GM11168 (cell line): Measurements from ENCODE around the gene NCAPG.

Experiments used
- in situ Hi-C: fragments of 300-500 bp; cut with MboI; formaldehyde crosslinking; loops from one replicate; pipeline ENCODE4 v1.12.0; 2022; ENCODE audit warnings: low sequenced_read_pairs; ENCODE audit not compliant: unreplicated experiment

The NCAPG gene

GRCh38 chr4:17810260-17811077, at the start of gene NCAPG, which contains the start of gene DCAF16:
TSS of gene NCAPG (plus strand) at chr4:17810979. CDS start at chr4:17811078, 99 bp downstream.
TSS of gene DCAF16 (minus strand) at chr4:17810757. CDS start at chr4:17804141, 6,616 bp downstream.
- in situ Hi-C loops = loop anchor here (10.0 kb wide), 3 partner anchors 256 to 784 kb away; no protein-coding TSS in a partner anchor

DNA sequence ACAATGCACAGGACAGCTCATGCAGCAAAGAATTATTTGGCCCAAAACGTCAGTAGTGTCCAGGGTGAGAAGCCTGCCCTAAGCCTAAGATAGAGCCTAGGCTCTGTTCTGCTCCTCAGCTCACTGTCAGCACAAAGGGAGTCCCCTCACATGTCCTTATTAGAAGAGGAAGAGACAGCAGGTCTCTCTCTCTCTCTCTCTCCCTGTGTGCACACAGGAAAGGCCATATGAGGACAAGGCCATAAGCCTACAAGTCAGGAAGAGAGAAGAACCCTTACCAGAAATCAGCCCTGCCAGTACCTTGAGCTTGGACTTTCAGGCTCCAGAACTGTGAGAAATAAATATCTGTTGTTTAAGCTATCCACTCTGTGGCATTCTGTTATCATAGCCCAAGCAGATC, 49.7 kb upstream of the NCAPG start:
- in situ Hi-C loops = no loop called here

- in situ Hi-C loops = no loop called here
These were observed 48.1 kb upstream of the NCAPG start for GRCh38 chr4:17762726-17763125.

GRCh38 chr4:17763416-17763815, 47.4 kb upstream of the NCAPG start:
- in situ Hi-C loops = no loop called here

- in situ Hi-C loops = no loop called here
These were observed 46.8 kb upstream of the NCAPG start for GRCh38 chr4:17763931-17764330.

DNA sequence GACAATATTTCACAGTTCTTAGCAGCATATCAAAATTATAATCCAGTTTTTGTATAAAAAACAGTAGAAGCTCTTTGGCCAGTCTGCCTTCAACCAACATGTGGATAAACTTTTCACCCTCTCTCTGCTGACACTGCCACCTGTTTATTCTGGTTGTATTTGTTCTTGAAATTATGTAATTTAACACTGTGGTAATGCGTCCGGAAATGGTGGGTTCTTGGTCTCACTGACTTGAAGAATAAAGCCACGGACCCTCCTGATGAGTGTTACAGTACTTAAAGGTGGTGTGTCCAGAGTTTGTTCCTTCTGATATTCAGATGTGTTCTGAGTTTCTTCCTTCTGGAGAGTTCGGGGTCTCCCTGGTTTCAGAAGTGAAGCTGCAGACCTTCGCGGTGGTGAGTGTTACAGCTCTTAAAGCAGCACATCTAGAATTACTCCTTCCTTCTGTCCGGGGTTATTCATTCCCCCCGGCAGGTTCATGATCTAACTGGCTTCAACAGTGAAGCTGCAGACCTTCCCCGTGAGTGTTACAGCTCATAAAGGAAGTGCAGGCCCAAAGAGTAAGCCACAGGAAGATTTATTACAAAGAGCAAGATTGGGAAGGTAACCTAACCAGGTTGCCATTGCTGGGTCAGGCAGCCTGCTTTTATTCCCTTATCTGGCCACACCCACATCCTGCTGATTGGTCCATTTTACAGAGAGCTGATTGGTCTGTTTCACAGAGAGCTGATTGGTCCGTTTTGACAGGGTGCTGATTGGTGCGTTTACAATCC, 45.1 kb upstream of the NCAPG start:
- in situ Hi-C loops = no loop called here

DNA sequence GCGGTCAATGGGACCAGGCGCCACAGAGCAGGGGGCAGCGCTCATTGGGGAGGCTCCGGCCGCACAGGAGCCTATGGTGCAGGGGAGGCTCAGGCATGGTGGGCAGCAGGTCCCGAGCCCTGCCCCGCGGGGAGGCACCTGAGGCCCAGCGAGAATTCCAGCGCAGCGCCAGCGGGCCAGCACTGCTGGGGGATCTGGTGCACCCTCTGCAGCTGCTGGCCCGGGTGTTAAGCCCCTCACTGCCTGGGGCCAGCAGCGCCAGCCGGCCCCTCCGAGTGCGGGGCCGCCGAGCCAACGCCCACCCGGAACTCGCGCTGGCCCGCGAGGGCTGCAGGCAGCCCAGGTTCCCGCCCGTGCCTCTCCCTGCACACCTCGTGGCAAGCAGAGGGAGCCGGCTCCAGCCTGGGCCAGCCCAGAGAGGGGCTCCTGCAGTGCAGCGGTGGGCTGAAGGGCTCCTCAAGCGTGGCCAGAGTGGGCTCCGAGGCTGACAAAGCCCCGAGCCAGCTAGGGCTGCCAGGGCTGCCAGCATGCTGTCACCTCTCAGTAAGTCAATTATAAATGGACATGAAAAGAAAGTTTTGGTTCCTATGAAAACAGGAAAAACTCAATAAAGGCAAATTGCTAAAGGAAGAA, 43.8 kb upstream of the NCAPG start:
- in situ Hi-C loops = no loop called here

DNA sequence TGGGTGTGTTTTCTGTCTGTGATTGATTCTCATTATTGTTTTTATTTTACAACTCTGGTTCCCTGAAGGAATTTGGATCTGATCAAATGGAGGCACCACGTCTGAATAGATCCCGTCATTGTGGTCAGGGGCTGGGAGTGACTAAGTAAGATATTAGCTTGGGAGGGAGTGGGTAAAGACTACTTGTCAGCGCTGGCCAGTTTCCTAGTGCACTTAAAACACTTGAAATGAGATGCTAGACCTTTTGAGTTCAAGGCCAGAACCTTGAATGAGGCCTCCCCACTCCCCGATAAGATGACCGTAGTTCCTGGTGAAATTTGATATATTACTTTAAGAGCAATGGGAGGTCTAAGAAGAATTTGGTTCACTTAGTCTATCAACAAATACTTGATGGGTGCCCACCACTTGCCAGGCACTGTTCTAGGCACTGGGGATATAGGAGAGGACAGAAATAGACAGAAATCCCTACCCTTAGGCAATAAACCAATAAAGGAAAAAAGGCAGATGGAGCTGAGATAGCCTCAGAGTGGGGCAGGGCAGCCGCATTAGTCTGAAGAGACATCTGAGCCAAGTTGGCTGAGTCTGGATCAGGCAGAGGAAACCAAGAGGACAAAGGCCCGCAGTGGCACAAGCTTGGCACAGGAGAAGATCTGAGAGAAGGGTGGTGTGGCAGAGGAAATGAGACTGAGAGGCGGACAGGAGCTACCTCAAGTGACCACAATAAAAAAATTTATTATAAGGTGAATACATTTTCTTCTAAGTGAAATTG, 41.2 kb upstream of the NCAPG start:
- in situ Hi-C loops = no loop called here

DNA sequence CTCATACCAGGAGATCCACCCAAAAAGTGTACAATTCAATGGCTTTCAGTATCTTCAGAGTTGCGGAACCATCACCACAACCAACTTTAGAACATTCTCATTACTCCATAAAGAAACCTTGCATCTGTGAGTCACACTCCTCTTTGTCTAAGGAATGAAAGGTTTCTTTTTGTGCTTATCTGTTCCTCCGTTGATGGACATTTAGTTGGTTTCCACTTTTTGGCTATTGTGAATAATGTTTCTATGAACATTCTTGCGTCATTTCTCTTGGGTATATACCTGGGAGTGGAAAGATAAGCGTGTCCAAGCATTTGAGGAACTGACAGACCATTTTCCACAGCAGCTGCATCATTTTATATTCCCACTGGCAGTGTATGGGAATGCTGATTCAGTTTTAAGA, 39.9 kb upstream of the NCAPG start:
- in situ Hi-C loops = no loop called here

- in situ Hi-C loops = no loop called here
These were observed 39.4 kb upstream of the NCAPG start for GRCh38 chr4:17771284-17771908.

DNA sequence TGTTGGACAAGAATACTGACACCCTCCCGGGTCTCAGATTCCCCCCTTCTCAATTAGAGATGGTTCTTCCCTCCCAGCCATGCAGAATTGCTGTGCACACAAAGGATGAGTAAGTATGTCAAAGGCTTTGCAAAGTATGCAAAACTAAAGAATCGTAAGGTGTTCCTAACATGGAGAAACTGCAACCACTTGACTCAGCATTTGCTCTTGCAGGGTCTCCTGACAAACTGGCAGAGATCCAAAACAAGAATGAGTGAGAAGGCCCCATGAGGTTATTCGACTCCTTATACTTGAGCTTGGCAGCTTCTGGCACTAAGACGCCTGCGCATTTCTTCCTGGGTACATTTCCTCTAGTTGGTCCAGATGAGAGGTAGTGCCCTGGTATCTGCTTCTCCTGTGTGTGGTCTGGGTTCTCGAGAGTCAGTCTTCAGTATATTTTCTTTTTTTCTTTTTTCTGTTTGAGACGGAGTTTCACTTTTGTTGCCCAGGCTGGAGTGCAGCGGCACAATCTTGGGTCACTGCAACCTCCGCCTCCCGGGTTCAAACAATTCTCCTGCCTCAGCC, 37.6 kb upstream of the NCAPG start:
- in situ Hi-C loops = no loop called here

DNA sequence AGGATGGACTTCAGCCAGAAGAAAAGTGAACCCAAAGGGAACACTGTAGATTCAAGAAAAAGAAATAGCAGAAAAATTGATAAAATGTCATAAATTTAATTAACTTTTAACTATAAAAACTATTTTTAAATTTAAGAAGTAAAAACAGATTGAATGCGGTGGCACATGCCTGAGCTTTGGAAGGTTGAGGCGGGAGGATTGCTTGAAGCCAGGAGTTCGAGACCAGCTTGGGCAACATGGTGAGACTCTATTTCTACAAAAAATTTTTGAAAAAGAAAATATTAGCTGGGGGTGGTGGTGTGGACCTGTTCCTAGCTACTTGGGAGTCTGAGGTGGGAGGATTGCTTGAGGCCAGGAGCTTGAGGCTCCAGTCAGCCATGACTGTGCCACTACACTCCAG, 32.3 kb upstream of the NCAPG start:
- in situ Hi-C loops = no loop called here

GRCh38 chr4:17780501-17781299, 30.1 kb upstream of the NCAPG start:
- in situ Hi-C loops = no loop called here

- in situ Hi-C loops = no loop called here
These were observed 29.2 kb upstream of the NCAPG start, which contains the start of gene FAM184B for GRCh38 chr4:17781300-17782287. TSS of gene FAM184B (minus strand) at chr4:17781621. CDS start at chr4:17781299, 322 bp downstream.

GRCh38 chr4:17785858-17786257, 24.9 kb upstream of the NCAPG start:
- in situ Hi-C loops = no loop called here

DNA sequence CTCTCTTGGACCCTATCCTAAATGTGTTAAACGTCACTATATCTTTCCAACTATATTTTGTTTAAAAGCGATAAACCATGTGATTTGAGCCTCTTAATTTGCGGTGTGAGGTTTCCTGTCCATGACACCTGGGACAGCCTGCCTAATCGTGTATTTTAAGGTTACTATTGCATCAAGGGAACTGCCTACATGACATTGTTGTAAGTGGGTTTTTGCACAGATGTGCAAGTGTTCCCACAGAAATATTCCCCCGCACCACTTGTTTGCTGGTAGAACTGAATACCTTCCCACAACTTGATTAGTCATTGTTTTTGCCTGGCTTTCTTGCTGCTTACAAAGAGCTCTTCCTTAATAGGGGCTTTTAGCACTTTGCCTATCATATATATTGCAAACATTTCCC, 24.2 kb upstream of the NCAPG start:
- in situ Hi-C loops = no loop called here

DNA sequence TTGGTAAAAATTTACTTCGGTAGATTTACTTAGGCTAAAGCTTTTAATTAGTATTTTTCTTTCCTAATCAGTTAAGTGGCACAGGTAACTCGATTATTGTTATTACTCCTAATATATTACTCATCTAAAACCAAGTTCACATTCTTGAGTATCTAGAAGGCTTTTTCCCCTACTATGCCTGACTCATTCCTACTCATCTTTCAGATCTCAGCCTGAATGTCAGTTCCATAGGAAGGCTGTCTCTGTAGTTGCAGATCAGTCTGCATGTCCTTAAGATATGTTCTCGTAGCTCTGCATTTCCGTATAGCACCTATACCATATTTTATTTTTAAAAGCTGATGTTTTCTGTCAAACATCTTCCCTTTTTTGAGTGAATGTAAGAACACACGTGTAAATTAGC, 23.5 kb upstream of the NCAPG start:
- in situ Hi-C loops = no loop called here
